Fibroblast of lung (primary cell): Measurements from ENCODE around the gene NDEL1.

Experiments
- CTCF ChIP-seq, 2 donors: IDR thresholded peaks in 1 of 2; conservative IDR thresholded peaks in 1 of 2; 1 replicate in 1 of 2; 2 replicates in 1 of 2; pipeline ENCODE4 v1.5.1; 2011 to 2012; ENCODE audit warnings: low read length in 2 of 2, control low read depth in 1 of 2, inconsistent platforms in 1 of 2, low read depth in 1 of 2, mild to moderate bottlenecking in 1 of 2
- EZH2 ChIP-seq: IDR thresholded peaks from 2 replicates; pipeline ENCODE4 v1.5.1; 2012; ENCODE audit warnings: low read length, control low read depth, mild to moderate bottlenecking; ENCODE audit errors: missing control alignments

- TF ChIP-seq CTCF (conservative IDR thresholded peaks at IDR 0.05 in 1 of 2, IDR thresholded peaks at IDR 0.05 in 1 of 2; ENCODE audit: low read depth in 1 of 2, low read length in 2 of 2), result no peak
- TF ChIP-seq EZH2, result no peak
Measured at GRCh38 chr17:8503368-8503767, 67.7 kb downstream of the NDEL1 start.
